SK-N-SH treated with all-trans-retinoic acid at 6 μM for 48 hours (cell line): ENCODE measurements around the gene SUMO3.

ENCODE experiments used
- CSRNP3 ChIP-seq: fragments of 250-450 bp; sonication (Bioruptor Pico); IDR thresholded peaks from 2 replicates; pipeline ENCODE4 v1.5.1; 2021; ENCODE audit warnings: mild to moderate bottlenecking, moderate library complexity
- PPARA ChIP-seq: fragments of 250-450 bp; sonication (Bioruptor Pico); IDR thresholded peaks from 2 replicates; pipeline ENCODE4 v1.5.0; 2020; ENCODE audit warnings: mild to moderate bottlenecking, borderline replicate concordance
- RARB ChIP-seq: fragments of 250-450 bp; sonication (Bioruptor Pico); IDR thresholded peaks from 2 replicates; pipeline ENCODE4 v1.8.0; 2021; ENCODE audit warnings: mild to moderate bottlenecking, moderate library complexity
- SNAI2 ChIP-seq: fragments of 250-450 bp; sonication (Bioruptor Pico); IDR thresholded peaks from 2 replicates; pipeline ENCODE4 v1.5.0; 2020; ENCODE audit warnings: mild to moderate bottlenecking, moderate library complexity
- ZC3H10 ChIP-seq: fragments of 250-450 bp; sonication (Bioruptor Pico); IDR thresholded peaks from 2 replicates; pipeline ENCODE4 v1.5.1; 2021; ENCODE audit warnings: mild to moderate bottlenecking, moderate library complexity
- TF ChIP-seq, protein P1 (sequence below): fragments of 250-450 bp; sonication (Bioruptor Pico); IDR thresholded peaks from 2 replicates; pipeline ENCODE4 v1.5.0; 2020; ENCODE audit warnings: mild to moderate bottlenecking, moderate library complexity

- TF ChIP-seq PPARA (CRISPR knock-in tag) (no peak), CSRNP3 (CRISPR knock-in tag) (no peak), RARB (CRISPR knock-in tag) (no peak), SNAI2 (no peak), ZC3H10 (CRISPR knock-in tag) (no peak)
- TF ChIP-seq, protein P1, sequence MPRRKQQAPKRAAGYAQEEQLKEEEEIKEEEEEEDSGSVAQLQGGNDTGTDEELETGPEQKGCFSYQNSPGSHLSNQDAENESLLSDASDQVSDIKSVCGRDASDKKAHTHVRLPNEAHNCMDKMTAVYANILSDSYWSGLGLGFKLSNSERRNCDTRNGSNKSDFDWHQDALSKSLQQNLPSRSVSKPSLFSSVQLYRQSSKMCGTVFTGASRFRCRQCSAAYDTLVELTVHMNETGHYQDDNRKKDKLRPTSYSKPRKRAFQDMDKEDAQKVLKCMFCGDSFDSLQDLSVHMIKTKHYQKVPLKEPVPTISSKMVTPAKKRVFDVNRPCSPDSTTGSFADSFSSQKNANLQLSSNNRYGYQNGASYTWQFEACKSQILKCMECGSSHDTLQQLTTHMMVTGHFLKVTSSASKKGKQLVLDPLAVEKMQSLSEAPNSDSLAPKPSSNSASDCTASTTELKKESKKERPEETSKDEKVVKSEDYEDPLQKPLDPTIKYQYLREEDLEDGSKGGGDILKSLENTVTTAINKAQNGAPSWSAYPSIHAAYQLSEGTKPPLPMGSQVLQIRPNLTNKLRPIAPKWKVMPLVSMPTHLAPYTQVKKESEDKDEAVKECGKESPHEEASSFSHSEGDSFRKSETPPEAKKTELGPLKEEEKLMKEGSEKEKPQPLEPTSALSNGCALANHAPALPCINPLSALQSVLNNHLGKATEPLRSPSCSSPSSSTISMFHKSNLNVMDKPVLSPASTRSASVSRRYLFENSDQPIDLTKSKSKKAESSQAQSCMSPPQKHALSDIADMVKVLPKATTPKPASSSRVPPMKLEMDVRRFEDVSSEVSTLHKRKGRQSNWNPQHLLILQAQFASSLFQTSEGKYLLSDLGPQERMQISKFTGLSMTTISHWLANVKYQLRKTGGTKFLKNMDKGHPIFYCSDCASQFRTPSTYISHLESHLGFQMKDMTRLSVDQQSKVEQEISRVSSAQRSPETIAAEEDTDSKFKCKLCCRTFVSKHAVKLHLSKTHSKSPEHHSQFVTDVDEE (CRISPR knock-in tag): no peak
Measured at GRCh38 chr21:44761747-44762208, 56.1 kb downstream of the SUMO3 start.
